Mesenchymal stem cell (in vitro differentiated cells and primary cell): ENCODE data around the gene FOXD4L3. TPM values are rescaled to one million over a fixed set of nuclear protein-coding genes. Genes with fewer than 3 reads are reported as not detected.
"Not testable (repeated sequence)": the region's sequence is repeated elsewhere in the genome, so short reads cannot be mapped to it uniquely, and the experiment has no call there.

Experiments
- DNase-seq: peaks from one replicate; pipeline ENCODE4 v3.0.0-alpha.2; 2013
- H2AFZ ChIP-seq: one replicate; pipeline ENCODE4 v1.6.1; 2013; ENCODE audit warnings: low read depth, mild to moderate bottlenecking, control low read depth, inconsistent platforms, low read length, moderate library complexity
- H2AK5ac ChIP-seq: 2 replicates; pipeline ENCODE4 v1.6.1; 2013; ENCODE audit warnings: low read length, moderate library complexity, mild to moderate bottlenecking, inconsistent platforms; ENCODE audit not compliant: severe bottlenecking
- H2BK120ac ChIP-seq: one replicate; pipeline ENCODE4 v1.6.1; 2013; ENCODE audit warnings: low read depth, mild to moderate bottlenecking, inconsistent platforms, low read length, moderate library complexity
- H2BK12ac ChIP-seq, 2 experiments: one replicate each; pipeline ENCODE4 v1.6.1; 2013; ENCODE audit warnings: inconsistent platforms in 2 of 2, low read length in 2 of 2, mild to moderate bottlenecking in 2 of 2, moderate library complexity in 2 of 2, control low read depth in 1 of 2
- H2BK15ac ChIP-seq: one replicate; pipeline ENCODE4 v1.6.1; 2013; ENCODE audit warnings: mild to moderate bottlenecking, low read depth, inconsistent platforms; ENCODE audit not compliant: poor library complexity, severe bottlenecking
- H2BK5ac ChIP-seq: 2 replicates; pipeline ENCODE4 v1.6.1; 2013; ENCODE audit warnings: low read depth, mild to moderate bottlenecking, low read length, control low read depth, inconsistent platforms; ENCODE audit not compliant: poor library complexity, severe bottlenecking
- H3K14ac ChIP-seq, 2 experiments: one replicate each; pipeline ENCODE4 v1.6.1; 2013; ENCODE audit warnings: inconsistent platforms in 2 of 2, low read length in 2 of 2, control low read depth in 1 of 2, mild to moderate bottlenecking in 1 of 2, moderate library complexity in 1 of 2
- H3K18ac ChIP-seq, 2 experiments: one replicate each; pipeline ENCODE4 v1.6.1; 2013; ENCODE audit warnings: inconsistent platforms in 2 of 2, low read length in 2 of 2, control low read depth in 1 of 2, low read depth in 1 of 2, mild to moderate bottlenecking in 1 of 2
- H3K23ac ChIP-seq, 2 experiments: one replicate each; pipeline ENCODE4 v1.6.1; 2013; ENCODE audit warnings: inconsistent platforms in 2 of 2, low read length in 2 of 2, mild to moderate bottlenecking in 2 of 2, moderate library complexity in 2 of 2, control low read depth in 1 of 2
- H3K27ac ChIP-seq: 2 replicates; pipeline ENCODE4 v1.5.1; 2013; ENCODE audit warnings: mild to moderate bottlenecking, moderate library complexity, low read length, control low read depth, inconsistent platforms; ENCODE audit not compliant: poor library complexity, severe bottlenecking
- H3K27me3 ChIP-seq, 2 experiments: 2 replicates each; pipeline versions ENCODE4 v1.6.1 to v1.7.0; 2013; ENCODE audit warnings: low read length in 2 of 2, mild to moderate bottlenecking in 2 of 2, moderate library complexity in 2 of 2, control low read depth in 1 of 2, inconsistent platforms in 1 of 2; ENCODE audit not compliant: control insufficient read depth in 1 of 2, insufficient read depth in 1 of 2
- H3K36me3 ChIP-seq, 2 experiments: 2 replicates each; pipeline versions ENCODE4 v1.6.1 to v1.7.0; 2013; ENCODE audit warnings: low read length in 2 of 2, control low read depth in 1 of 2, inconsistent platforms in 1 of 2, low read depth in 1 of 2, mild to moderate bottlenecking in 1 of 2; ENCODE audit not compliant: insufficient read depth in 2 of 2, control insufficient read depth in 1 of 2
- H3K4ac ChIP-seq, 2 experiments: one replicate each; pipeline ENCODE4 v1.6.1; 2013; ENCODE audit warnings: inconsistent platforms in 2 of 2, low read length in 2 of 2, mild to moderate bottlenecking in 2 of 2, moderate library complexity in 2 of 2, control low read depth in 1 of 2, low read depth in 1 of 2
- H3K4me1 ChIP-seq: 2 replicates; pipeline ENCODE4 v1.6.1; 2013; ENCODE audit warnings: low read depth, low read length, control low read depth; ENCODE audit not compliant: control insufficient read depth, insufficient read depth
- H3K4me2 ChIP-seq: 2 replicates; pipeline ENCODE4 v1.6.1; 2013; ENCODE audit warnings: low read length, mild to moderate bottlenecking, inconsistent platforms; ENCODE audit not compliant: poor library complexity, severe bottlenecking
- H3K4me3 ChIP-seq, 2 experiments: 2 replicates each; pipeline versions ENCODE4 v1.5.1 to v1.7.0; 2013; ENCODE audit warnings: low read length in 2 of 2, mild to moderate bottlenecking in 2 of 2, control low read depth in 1 of 2, low read depth in 1 of 2; ENCODE audit not compliant: insufficient read depth in 1 of 2
- H3K79me1 ChIP-seq: replicated peaks from 2 replicates; pipeline ENCODE4 v1.6.1; 2013; ENCODE audit warnings: mild to moderate bottlenecking, control low read depth, low read length, inconsistent platforms; ENCODE audit not compliant: poor library complexity, severe bottlenecking
- H3K9ac ChIP-seq: 2 replicates; pipeline ENCODE4 v1.7.0; 2013; ENCODE audit warnings: mild to moderate bottlenecking, low read length, moderate library complexity
- H3K9me3 ChIP-seq: 2 replicates; pipeline ENCODE4 v1.7.0; 2013; ENCODE audit warnings: mild to moderate bottlenecking, low read length; ENCODE audit not compliant: control insufficient read depth
- H4K8ac ChIP-seq: one replicate; pipeline ENCODE4 v1.6.1; 2013; ENCODE audit warnings: inconsistent platforms, mild to moderate bottlenecking, low read length, moderate library complexity
- H4K91ac ChIP-seq: one replicate; pipeline ENCODE4 v1.6.1; 2013; ENCODE audit warnings: mild to moderate bottlenecking, low read length, inconsistent platforms
- WGBS: methylation state at CpG from one replicate; pipeline ENCODE4 v1.1.7; 2013; ENCODE audit warnings: mixed read lengths; 5-methylcytosine and 5-hydroxymethylcytosine counted together
- polyA plus RNA-seq, 2 experiments: library from polyadenylated mRNA; stranded (reverse); fragments of 200-250 nt; gene quantifications; one replicate each; pipeline ENCODE4 v1.2.3, GENCODE V29; 2013

Gene FOXD4L3
- polyA plus RNA-seq (2013, experiment 1 of 2), result not detected
- polyA plus RNA-seq (2013, experiment 2 of 2), result not detected

DNA sequence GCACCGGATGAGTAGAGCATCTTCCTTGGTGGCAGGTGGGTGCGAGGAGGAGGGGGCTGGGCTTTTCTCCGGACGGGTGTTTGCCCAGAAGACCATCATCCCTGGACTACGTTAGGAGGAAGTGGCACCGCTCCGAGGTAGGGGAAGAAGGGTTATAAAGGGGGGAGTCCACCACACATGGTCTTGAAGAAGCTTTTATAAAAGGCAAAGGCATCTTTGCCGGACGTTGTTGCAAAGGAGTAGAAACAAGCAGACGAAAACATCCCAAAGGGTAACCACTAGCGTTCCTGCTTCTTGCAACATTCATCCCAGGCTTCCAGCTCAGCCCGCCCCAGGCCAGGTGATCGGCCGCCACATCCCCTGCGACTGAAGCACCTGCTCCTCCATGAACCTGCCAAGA is at the start of gene FOXD4L3:
Gene FOXD4L3, plus strand, starts transcription at position 301 of the 400 bp plus-strand sequence. Its CDS starts 85 bp downstream, at position 386.
- not testable (repeated sequence) for H3K4me3 ChIP-seq, H4K91ac ChIP-seq, H4K8ac ChIP-seq, H3K4ac ChIP-seq, H3K4me2 ChIP-seq, H2BK12ac ChIP-seq, H3K4me1 ChIP-seq, H3K79me1 ChIP-seq, H2AK5ac ChIP-seq, H2BK15ac ChIP-seq, H3K27ac ChIP-seq, H3K36me3 ChIP-seq, H3K14ac ChIP-seq, H3K18ac ChIP-seq, H2BK120ac ChIP-seq, DNase-seq, H2BK5ac ChIP-seq, H3K27me3 ChIP-seq, H3K9me3 ChIP-seq, H3K9ac ChIP-seq, H3K23ac ChIP-seq, H2AFZ ChIP-seq
- no CpG with 5 or more reads among the region's 15 CpGs for WGBS

DNA sequence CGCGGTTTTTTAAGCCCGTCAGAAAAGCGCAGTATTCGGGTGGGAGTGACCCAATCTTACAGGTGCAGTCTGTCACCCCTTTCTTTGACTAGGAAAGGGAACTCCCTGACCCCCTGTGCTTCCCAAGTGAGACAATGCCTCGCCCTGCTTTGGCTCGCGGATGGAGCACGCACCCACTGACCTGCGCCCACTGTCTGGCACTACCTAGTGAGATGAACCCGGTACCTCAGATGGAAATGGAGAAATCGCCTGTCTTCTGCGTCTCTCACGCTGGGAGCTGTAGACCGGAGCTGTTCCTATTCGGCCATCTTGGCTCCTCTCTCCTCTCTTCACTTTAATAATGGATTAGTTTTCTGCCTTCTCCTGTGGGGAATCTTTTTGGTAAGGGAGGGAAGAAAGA is 21.6 kb upstream of the FOXD4L3 start:
- H2BK120ac ChIP-seq, result not testable (repeated sequence)

DNA sequence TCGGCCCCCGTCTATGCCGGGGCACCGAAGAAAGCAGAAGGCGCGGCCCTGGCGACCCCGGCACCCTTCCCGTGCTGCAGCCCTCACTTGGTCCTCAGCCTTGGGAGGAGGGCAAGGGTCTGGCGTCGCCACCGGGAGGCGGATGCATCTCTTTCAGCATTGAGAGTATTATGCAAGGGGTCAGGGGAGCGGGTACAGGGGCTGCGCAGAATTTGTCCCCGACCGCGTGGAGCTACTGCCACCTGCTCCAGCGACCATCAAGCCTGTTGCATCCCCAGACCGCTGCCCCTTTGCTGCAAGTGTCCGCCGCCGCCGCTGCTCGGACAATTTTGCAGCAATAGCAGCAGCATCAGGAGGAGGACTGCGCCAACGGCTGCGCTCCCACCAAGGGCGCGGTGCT is 1.1 kb downstream of the FOXD4L3 start:
- not testable (repeated sequence) for H3K27ac ChIP-seq, H4K8ac ChIP-seq, H3K9me3 ChIP-seq, H3K4ac ChIP-seq, H3K9ac ChIP-seq, H3K36me3 ChIP-seq, H3K4me3 ChIP-seq, H3K23ac ChIP-seq, H3K14ac ChIP-seq, H3K18ac ChIP-seq, H2BK120ac ChIP-seq, DNase-seq, H3K4me1 ChIP-seq, H2BK12ac ChIP-seq, H3K27me3 ChIP-seq, H2BK15ac ChIP-seq, H2AK5ac ChIP-seq, H2AFZ ChIP-seq, H3K4me2 ChIP-seq, H4K91ac ChIP-seq, H3K79me1 ChIP-seq, H2BK5ac ChIP-seq
- no CpG with 5 or more reads among the region's 30 CpGs for WGBS

More for the DNA sequence above, 21.6 kb upstream of the FOXD4L3 start:
- H3K79me1 ChIP-seq, H3K4ac ChIP-seq, H3K9me3 ChIP-seq, H3K14ac ChIP-seq, H2BK12ac ChIP-seq, DNase-seq, H2AK5ac ChIP-seq, H3K23ac ChIP-seq, H3K9ac ChIP-seq, H3K27me3 ChIP-seq, H2AFZ ChIP-seq, H3K4me2 ChIP-seq, H3K27ac ChIP-seq, H2BK5ac ChIP-seq, H4K8ac ChIP-seq, H3K4me1 ChIP-seq, H4K91ac ChIP-seq, H3K36me3 ChIP-seq, H3K18ac ChIP-seq, H2BK15ac ChIP-seq, H3K4me3 ChIP-seq: not testable (repeated sequence)
- WGBS, result no CpG with 5 or more reads among the region's 16 CpGs

DNA sequence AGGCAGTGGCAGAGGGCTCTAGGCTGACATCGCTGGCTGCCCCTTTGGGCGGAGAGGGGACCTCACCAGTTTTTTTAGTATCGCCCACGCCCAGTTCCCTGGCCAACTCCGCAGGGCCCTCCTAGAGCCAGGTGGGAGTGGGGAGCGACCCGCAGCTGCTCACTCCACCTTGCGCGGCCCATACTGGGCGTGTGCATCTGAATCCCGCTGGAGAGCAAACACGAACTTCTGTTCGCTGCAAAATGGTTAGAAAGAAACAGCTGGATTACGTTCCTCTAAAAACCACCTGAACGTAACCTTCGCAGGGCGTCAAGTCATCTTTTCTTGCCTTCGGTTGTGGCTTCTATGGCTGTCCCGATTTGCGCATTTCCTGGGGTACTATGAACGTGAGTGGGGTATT is 1.5 kb downstream of the FOXD4L3 start:
- not testable (repeated sequence) for H3K18ac ChIP-seq, H3K79me1 ChIP-seq, H3K27me3 ChIP-seq, H3K36me3 ChIP-seq, H3K9me3 ChIP-seq, H2AFZ ChIP-seq, H3K23ac ChIP-seq, DNase-seq, H2BK12ac ChIP-seq, H3K9ac ChIP-seq, H3K14ac ChIP-seq, H2AK5ac ChIP-seq, H3K4me2 ChIP-seq, H2BK120ac ChIP-seq, H4K91ac ChIP-seq, H2BK5ac ChIP-seq, H2BK15ac ChIP-seq, H4K8ac ChIP-seq, H3K27ac ChIP-seq, H3K4me3 ChIP-seq, H3K4me1 ChIP-seq, H3K4ac ChIP-seq
- no CpG with 5 or more reads among the region's 21 CpGs for WGBS
